ENCODE results near the gene RAB32. TPM values are rescaled to one million over a fixed set of nuclear protein-coding genes. Genes with fewer than 3 reads are reported as not detected.

Gene RAB32
- total RNA-seq, 1 donor from 2014 or later = 4.3 TPM

DNA sequence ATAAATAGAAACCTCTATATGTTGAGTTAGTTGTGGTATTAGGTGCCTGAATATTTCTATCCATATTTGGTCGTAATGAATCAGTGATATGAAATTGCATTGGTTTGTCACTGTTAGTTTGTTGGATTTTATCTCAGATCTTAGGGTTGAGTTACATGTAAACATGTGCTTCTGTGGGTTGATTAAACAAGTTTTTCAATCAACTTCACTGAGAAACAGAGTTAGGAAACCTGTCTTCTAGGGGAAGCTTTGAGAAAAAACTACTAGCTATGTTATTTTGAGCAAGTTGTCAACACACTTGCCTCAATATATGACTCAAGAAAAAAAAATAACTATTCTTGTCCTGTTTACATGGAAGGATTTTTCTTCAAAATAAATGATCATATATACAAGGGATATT lies 40.3 kb downstream of the RAB32 start:
- Histone ChIP-seq H3K4me2 (no peak overlapping the region), H3K79me2 (ENCODE audit: low read depth) (no peaks in the 10 kb centered on the region), H3K27ac (no peak overlapping the region), H3K9ac (no peak overlapping the region), H3F3A (ENCODE audit: low read depth) (no peaks in the 10 kb centered on the region), H3K4me1 (no peaks in the 10 kb centered on the region), H3K27me3 (no peaks in the 10 kb centered on the region), H3K4me3 (no peak overlapping the region), H4K20me1 (ENCODE audit: low read depth) (no peaks in the 10 kb centered on the region), H2AFZ (replicated peaks) (no peak overlapping the region), H3K36me3 (no peaks in the 10 kb centered on the region), H3K9me3 (ENCODE audit: low read depth) (no peaks in the 10 kb centered on the region)
- Mint-ChIP-seq H3K27me3 (ENCODE audit: insufficient read depth, low read depth) (no peaks in the 10 kb centered on the region), H3K36me3 (no peaks in the 10 kb centered on the region), H3K9me3 (no peaks in the 10 kb centered on the region), H3K4me3 (no peak overlapping the region), H3K27ac (no peak overlapping the region), H3K4me1 (no peaks in the 10 kb centered on the region)
- no peak for DNase-seq (ENCODE audit: low spot score)
- TF ChIP-seq EZH2 (IDR thresholded peaks at IDR 0.05) (no peak), EZH2phosphoT487 (IDR thresholded peaks at IDR 0.05) (no peak)
- TF ChIP-seq, protein P1, sequence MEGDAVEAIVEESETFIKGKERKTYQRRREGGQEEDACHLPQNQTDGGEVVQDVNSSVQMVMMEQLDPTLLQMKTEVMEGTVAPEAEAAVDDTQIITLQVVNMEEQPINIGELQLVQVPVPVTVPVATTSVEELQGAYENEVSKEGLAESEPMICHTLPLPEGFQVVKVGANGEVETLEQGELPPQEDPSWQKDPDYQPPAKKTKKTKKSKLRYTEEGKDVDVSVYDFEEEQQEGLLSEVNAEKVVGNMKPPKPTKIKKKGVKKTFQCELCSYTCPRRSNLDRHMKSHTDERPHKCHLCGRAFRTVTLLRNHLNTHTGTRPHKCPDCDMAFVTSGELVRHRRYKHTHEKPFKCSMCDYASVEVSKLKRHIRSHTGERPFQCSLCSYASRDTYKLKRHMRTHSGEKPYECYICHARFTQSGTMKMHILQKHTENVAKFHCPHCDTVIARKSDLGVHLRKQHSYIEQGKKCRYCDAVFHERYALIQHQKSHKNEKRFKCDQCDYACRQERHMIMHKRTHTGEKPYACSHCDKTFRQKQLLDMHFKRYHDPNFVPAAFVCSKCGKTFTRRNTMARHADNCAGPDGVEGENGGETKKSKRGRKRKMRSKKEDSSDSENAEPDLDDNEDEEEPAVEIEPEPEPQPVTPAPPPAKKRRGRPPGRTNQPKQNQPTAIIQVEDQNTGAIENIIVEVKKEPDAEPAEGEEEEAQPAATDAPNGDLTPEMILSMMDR (IDR thresholded peaks at IDR 0.05) = no peak

DNA sequence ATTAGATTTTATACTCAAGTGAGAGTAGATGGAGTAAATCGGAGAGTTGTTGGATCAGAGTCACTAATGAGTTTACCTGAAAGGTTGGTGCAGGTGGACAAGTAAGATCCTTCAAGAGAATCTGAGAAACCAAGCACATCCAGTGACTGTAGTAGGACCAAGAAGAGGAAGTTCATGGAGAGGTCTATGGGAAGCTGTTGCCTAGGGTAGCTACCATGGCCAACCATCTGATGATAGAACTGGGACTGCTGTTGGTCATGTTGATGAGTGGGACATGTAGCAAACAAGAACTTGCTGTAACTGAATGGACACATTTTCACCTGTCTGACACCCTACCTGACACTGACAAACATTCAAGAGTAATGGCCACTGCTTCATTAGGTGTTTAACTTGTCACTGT lies 43.8 kb downstream of the RAB32 start:
- H3K9ac ChIP-seq = no peak overlapping the region
- no peaks in the 10 kb centered on the region for H3K4me1 ChIP-seq
- H3K4me2 ChIP-seq = no peak overlapping the region
- H2AFZ ChIP-seq (replicated peaks) = no peak overlapping the region
- no peak for TF ChIP-seq EZH2phosphoT487 (IDR thresholded peaks at IDR 0.05)
- no peak for TF ChIP-seq EZH2 (IDR thresholded peaks at IDR 0.05)
- no peaks in the 10 kb centered on the region for H3K79me2 ChIP-seq (ENCODE audit: low read depth)
- Mint-ChIP-seq H3K4me3 (no peak overlapping the region), H3K27ac (no peak overlapping the region), H3K27me3 (ENCODE audit: insufficient read depth, low read depth) (no peaks in the 10 kb centered on the region), H3K4me1 (no peaks in the 10 kb centered on the region), H3K36me3 (no peaks in the 10 kb centered on the region), H3K9me3 (no peaks in the 10 kb centered on the region)
- no peaks in the 10 kb centered on the region for H3F3A ChIP-seq (ENCODE audit: low read depth)
- DNase-seq (ENCODE audit: low spot score) = no peak
- H3K4me3 ChIP-seq = no peak overlapping the region
- no peaks in the 10 kb centered on the region for H3K27me3 ChIP-seq
- no peak overlapping the region for H3K27ac ChIP-seq
- no peaks in the 10 kb centered on the region for H4K20me1 ChIP-seq (ENCODE audit: low read depth)
- no peaks in the 10 kb centered on the region for H3K36me3 ChIP-seq
- no peaks in the 10 kb centered on the region for H3K9me3 ChIP-seq (ENCODE audit: low read depth)

DNA sequence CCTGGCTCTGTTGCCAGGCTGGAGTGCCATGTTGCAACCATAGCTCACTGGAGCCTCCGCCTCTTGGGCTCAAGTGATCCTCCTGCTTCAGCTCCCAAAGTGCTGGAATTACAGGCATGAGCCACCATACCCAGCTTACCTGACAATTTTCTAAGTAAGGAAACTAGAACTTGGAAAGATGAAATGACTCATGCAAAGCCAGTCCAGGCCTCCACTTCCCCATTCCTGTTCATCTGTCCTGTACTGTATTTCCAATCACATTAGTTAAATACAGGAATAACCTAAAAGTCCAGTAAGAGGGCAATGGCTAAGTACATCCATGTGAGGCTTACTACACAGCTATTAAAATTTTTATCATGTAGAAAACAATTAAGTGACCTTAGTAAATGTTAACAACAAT lies 46.9 kb downstream of the RAB32 start:
- Mint-ChIP-seq H3K27me3 (ENCODE audit: insufficient read depth, low read depth) (no peaks in the 10 kb centered on the region), H3K4me1 (no peaks in the 10 kb centered on the region), H3K36me3 (no peaks in the 10 kb centered on the region), H3K27ac (no peak overlapping the region), H3K4me3 (no peak overlapping the region), H3K9me3 (no peaks in the 10 kb centered on the region)
- Histone ChIP-seq H3K27me3 (no peaks in the 10 kb centered on the region), H3F3A (ENCODE audit: low read depth) (no peaks in the 10 kb centered on the region), H3K4me2 (no peak overlapping the region), H3K27ac (no peak overlapping the region), H3K4me3 (no peak overlapping the region), H4K20me1 (ENCODE audit: low read depth) (no peaks in the 10 kb centered on the region), H3K4me1 (no peaks in the 10 kb centered on the region), H3K9me3 (ENCODE audit: low read depth) (no peaks in the 10 kb centered on the region), H2AFZ (replicated peaks) (no peak overlapping the region), H3K9ac (no peak overlapping the region), H3K79me2 (ENCODE audit: low read depth) (no peaks in the 10 kb centered on the region), H3K36me3 (no peaks in the 10 kb centered on the region)
- no peak for DNase-seq (ENCODE audit: low spot score)
- TF ChIP-seq EZH2phosphoT487 (IDR thresholded peaks at IDR 0.05) = no peak
- TF ChIP-seq, protein P1 (IDR thresholded peaks at IDR 0.05) = no peak
- TF ChIP-seq EZH2 (IDR thresholded peaks at IDR 0.05) = no peak

DNA sequence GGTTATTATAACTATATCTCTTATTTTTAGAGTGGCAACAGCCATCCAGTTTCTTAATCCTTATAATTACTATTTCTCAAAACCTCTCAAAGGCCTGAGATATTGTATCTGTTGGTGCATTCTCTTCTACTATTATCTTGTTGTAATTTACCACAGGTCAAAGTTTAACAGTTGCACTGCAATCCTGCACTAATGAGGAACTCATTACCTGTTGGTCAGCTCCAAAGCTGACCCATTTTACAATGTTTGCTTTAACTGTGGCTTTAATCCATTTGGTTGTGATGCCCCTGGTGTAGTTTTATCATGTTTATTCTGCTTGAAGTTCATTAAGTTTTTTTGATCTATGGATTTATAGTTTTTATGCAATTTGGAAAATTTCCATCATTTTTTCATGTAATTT lies 48.8 kb downstream of the RAB32 start:
- no peak for DNase-seq (ENCODE audit: low spot score)
- no peaks in the 10 kb centered on the region for H3K27me3 Mint-ChIP-seq (ENCODE audit: insufficient read depth, low read depth)
- no peak overlapping the region for H3K4me2 ChIP-seq
- no peak overlapping the region for H2AFZ ChIP-seq (replicated peaks)
- no peak overlapping the region for H3K27ac ChIP-seq
- H3F3A ChIP-seq (ENCODE audit: low read depth) = no peaks in the 10 kb centered on the region
- H3K4me1 Mint-ChIP-seq = no peaks in the 10 kb centered on the region
- TF ChIP-seq EZH2 (IDR thresholded peaks at IDR 0.05) = no peak
- no peak for TF ChIP-seq EZH2phosphoT487 (IDR thresholded peaks at IDR 0.05)
- TF ChIP-seq, protein P1 (IDR thresholded peaks at IDR 0.05) = no peak
- no peaks in the 10 kb centered on the region for H4K20me1 ChIP-seq (ENCODE audit: low read depth)
- no peaks in the 10 kb centered on the region for H3K79me2 ChIP-seq (ENCODE audit: low read depth)
- H3K4me3 Mint-ChIP-seq = no peak overlapping the region
- H3K27me3 ChIP-seq = no peaks in the 10 kb centered on the region
- H3K4me1 ChIP-seq = no peaks in the 10 kb centered on the region
- H3K36me3 Mint-ChIP-seq = no peaks in the 10 kb centered on the region
- no peaks in the 10 kb centered on the region for H3K9me3 ChIP-seq (ENCODE audit: low read depth)
- no peaks in the 10 kb centered on the region for H3K36me3 ChIP-seq
- H3K27ac Mint-ChIP-seq = no peak overlapping the region
- no peaks in the 10 kb centered on the region for H3K9me3 Mint-ChIP-seq
- no peak overlapping the region for H3K4me3 ChIP-seq
- H3K9ac ChIP-seq = no peak overlapping the region
